Astrocyte of the cerebellum (primary cell): Measurements from ENCODE around the gene GON7.
"Not testable (repeated sequence)": the region's sequence is repeated elsewhere in the genome, so short reads cannot be mapped to it uniquely, and the experiment has no call there.

Source experiments
- DNase-seq: peaks from one replicate; pipeline ENCODE4 v3.0.0-alpha.2; 2011; ENCODE audit warnings: low read depth
- H3K4me3 ChIP-seq: 2 replicates; pipeline ENCODE4 v1.5.1; 2011; ENCODE audit warnings: mild to moderate bottlenecking, low read depth, low read length, moderate library complexity
- in situ Hi-C: cut with HindIII; loops from 2 replicates; pipeline ENCODE4 v1.10.0; 2017; ENCODE audit warnings: low sequenced_read_pairs
- TF ChIP-seq, protein P1 (sequence below): IDR thresholded peaks from 2 replicates; pipeline ENCODE4 v1.5.1; 2012; ENCODE audit warnings: low read length, low read depth, moderate library complexity, mild to moderate bottlenecking; ENCODE audit errors: missing control alignments

Gene GON7

GRCh38 chr14:93184391-93185348 is 22.2 kb downstream of the GON7 start, which contains the start of the genes LYSET and MOAP1:
Gene LYSET (plus strand): TSS chr14:93185317. CDS start chr14:93185406, 89 bp downstream.
Gene MOAP1 (minus strand): TSS chr14:93184897. CDS start chr14:93184242, 655 bp downstream.
- TF ChIP-seq, protein P1, sequence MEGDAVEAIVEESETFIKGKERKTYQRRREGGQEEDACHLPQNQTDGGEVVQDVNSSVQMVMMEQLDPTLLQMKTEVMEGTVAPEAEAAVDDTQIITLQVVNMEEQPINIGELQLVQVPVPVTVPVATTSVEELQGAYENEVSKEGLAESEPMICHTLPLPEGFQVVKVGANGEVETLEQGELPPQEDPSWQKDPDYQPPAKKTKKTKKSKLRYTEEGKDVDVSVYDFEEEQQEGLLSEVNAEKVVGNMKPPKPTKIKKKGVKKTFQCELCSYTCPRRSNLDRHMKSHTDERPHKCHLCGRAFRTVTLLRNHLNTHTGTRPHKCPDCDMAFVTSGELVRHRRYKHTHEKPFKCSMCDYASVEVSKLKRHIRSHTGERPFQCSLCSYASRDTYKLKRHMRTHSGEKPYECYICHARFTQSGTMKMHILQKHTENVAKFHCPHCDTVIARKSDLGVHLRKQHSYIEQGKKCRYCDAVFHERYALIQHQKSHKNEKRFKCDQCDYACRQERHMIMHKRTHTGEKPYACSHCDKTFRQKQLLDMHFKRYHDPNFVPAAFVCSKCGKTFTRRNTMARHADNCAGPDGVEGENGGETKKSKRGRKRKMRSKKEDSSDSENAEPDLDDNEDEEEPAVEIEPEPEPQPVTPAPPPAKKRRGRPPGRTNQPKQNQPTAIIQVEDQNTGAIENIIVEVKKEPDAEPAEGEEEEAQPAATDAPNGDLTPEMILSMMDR, result peak; percentile 8
- DNase-seq, result no peak
- peak within 1 kb of the TSS; percentile 93 for H3K4me3 ChIP-seq
- in situ Hi-C loops, result no loop called here

DNA sequence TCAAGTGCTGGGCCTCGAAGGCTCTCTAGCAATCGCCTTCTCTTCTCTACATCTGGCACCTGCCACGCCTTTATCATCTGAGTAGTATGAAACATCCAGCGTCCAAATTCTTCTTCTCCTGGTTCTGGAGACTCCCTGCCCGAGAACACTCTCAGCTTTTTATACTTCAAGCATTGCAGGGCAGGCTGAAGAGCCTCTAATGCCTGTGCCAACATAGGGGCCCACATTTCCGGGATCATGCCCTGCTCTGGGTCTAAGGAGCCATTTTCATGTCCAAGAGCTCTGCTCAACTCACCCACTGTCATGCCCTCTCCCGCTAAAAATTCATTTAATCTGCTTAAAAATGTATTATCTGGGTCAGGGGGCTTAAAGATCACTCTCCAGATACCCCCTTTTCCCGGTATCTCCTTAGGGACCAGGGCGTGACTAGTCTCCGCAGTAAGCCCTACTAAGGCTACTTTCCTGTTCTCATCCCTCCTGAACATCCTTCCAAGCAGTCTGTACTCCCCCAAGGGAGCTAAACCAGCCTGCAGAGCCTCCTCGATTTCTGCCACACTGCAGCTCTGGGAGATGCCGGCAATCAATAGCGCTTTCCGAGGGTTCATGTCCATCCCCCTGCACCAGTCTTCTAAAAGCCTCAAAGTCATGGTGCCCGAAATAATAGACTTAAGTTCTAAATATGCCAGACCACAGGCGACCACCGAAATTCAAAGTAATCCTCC is 23.1 kb downstream of the GON7 start:
- in situ Hi-C loops, result no loop called here
- TF ChIP-seq, protein P1, result no peak
- H3K4me3 ChIP-seq, result peak overlapping the region; percentile 93
- no peak for DNase-seq

DNA sequence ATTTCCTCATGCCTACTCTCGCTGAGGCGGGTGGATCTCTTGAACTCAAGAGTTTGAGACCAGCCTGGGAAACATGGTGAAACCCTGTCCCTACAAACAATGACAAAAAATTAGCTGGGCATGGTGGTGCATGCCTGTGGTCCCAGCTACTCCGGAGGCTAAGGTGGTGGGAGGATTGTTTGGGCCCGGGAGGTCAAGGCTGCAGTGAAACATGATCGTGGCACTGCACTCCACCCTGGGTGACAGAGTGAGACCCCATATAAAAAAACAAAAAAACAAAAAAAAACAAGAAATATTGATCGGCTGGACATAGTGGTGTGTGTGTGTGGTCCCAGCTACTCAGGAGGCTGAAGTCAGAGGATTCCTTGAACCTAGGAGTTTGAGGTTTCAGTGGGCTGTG is 31.4 kb downstream of the GON7 start:
- no peak overlapping the region for H3K4me3 ChIP-seq
- in situ Hi-C loops, result no loop called here
- TF ChIP-seq, protein P1, result no peak
- no peak for DNase-seq

GRCh38 chr14:93174731-93175130 is 32.1 kb downstream of the GON7 start:
- DNase-seq, in situ Hi-C loops, H3K4me3 ChIP-seq: not testable (repeated sequence)

GRCh38 chr14:93173943-93174395 is 32.9 kb downstream of the GON7 start:
- in situ Hi-C loops, result no loop called here
- TF ChIP-seq, protein P1, result no peak
- H3K4me3 ChIP-seq, result no peak overlapping the region
- DNase-seq, result no peak

GRCh38 chr14:93171376-93171775 is 35.5 kb downstream of the GON7 start:
- in situ Hi-C loops, result no loop called here
- H3K4me3 ChIP-seq, result no peak overlapping the region
- TF ChIP-seq, protein P1, result no peak
- no peak for DNase-seq

DNA sequence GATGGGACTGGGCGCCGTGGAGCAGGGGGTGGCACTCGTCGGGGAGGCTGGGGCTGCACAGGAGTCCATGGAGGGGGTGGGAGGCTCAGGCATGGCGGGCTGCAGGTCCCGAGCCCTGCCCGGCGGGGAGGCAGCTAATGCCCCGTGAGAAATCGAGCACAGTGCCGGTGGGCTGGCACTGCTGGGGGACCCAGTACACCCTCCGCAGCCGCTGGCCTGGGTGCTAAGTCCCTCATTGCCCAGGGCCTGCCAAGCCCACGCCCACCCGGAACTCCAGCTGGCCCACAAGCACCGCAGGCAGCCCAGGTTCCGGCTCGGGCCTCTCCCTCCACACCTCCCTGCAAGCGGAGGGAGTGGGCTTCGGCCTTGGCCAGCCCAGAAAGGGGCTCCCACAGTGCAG is 36.7 kb downstream of the GON7 start:
- H3K4me3 ChIP-seq, in situ Hi-C loops, DNase-seq: not testable (repeated sequence)

DNA sequence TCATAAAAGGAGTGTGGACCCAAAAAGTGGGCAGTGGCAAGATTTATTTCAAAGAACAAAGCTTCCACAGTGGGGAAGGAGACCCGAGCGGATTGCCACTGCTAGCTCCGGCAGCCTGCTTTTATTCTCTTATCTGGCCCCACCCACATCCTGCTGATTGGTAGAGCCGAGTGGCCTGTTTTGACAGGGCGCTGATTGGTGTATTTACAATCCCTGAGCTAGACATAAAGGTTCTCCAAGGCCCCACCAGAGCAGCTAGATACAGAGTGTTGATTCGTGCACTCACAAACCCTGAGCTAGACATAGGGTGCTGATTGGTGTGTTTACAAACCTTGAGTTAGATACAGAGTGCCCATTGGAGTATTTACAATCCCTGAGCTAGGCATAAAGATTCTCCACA is 37.2 kb downstream of the GON7 start:
- H3K4me3 ChIP-seq, DNase-seq, in situ Hi-C loops: not testable (repeated sequence)

DNA sequence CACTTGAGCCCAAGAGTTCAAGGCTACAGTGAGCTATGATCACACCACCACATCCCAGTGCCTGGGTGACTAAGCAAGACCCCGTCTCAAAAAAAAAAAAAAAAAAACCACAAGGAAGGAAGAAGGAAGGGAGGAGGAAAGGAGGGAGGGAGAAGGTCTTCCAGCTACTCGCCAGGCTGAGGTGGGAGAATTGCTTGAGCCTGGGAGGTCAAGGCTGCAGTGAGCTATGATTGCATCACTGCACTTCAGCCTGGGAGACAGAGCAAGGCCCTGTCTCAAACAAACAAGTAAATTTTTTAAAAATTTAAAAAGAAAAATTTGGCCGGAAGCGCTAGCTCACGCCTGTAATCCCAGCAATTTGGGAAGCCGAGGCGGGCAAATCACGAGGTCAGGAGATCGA is 38.3 kb downstream of the GON7 start:
- DNase-seq, H3K4me3 ChIP-seq, in situ Hi-C loops: not testable (repeated sequence)

DNA sequence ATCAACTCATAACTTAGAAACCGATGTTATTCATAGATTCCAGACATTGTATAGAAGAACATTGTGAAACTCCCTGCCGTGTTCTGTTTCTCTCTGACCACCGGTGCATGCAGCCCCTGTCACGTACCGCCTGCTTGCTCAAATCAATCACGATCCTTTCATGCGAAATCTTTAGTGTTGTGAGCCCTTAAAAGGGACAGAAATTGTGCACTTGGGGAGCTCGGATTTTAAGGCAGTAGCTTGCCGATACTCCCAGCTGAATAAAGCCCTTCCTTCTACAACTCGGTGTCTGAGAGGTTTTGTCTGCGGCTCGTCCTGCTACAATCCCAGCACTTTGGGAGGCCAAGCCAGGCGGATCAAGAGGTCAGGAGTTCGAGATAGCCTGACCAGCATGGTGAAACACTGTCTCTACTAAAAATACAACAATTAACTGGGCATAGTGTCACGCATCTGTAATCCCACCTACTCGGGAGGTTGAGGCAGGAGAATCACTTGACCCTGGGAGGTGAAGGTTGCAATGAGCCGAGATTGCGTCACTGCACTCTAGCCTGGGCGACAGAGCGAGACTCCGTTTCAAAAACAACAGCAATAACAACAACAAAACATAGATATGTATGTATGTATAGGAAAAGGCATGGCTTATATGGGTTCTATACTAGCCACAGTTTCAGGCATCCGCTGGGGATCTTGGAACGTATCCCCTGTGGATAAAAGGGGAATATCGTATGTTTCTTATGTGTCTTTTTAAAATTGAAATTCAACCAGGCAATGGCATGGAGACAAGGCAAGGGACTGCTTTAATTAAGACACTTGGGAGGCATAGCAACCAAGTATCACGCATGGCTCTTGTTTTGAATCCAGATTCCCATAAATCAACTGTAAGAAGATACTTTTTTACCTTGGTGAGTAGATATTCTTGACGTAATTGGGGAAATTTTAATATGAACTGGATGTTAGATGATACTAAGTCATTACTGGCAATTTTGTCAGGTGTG is 41.3 kb downstream of the GON7 start:
- H3K4me3 ChIP-seq, in situ Hi-C loops, DNase-seq: not testable (repeated sequence)
